Erythroblast (primary cell): ENCODE results near the gene RAP1A.

Experiments
- GATA1 ChIP-seq: IDR thresholded peaks from 2 replicates; pipeline ENCODE4 v1.6.1; 2011; ENCODE audit warnings: low read depth, mild to moderate bottlenecking, control low read depth, low read length, moderate library complexity
- POLR2A ChIP-seq: IDR thresholded peaks from 2 replicates; pipeline ENCODE4 v1.6.1; 2011; ENCODE audit warnings: mild to moderate bottlenecking, low read length

- TF ChIP-seq POLR2A = no peak
- no peak for TF ChIP-seq GATA1
Observed at GRCh38 chr1:111696330-111696729, 76.7 kb downstream of the RAP1A start.
